DND-41 (cell line): ENCODE measurements around the gene CCDC178.

ENCODE experiments used
- ATAC-seq: fragments of 200-7000 bp; cut with Tn5 transposase; 3 replicates; pipeline ENCODE4 v1.9.1; 2021; ENCODE audit warnings: low read depth; ENCODE audit not compliant: insufficient read depth
- DNase-seq: peaks from one replicate; pipeline ENCODE4 v3.0.0-alpha.2; 2020
- H2AFZ ChIP-seq: 2 replicates; pipeline ENCODE4 v1.6.0; 2012; ENCODE audit warnings: low read depth, low read length
- H3K27ac ChIP-seq: 2 replicates; pipeline ENCODE4 v1.5.1; 2012; ENCODE audit warnings: low read length, inconsistent platforms
- H3K27me3 ChIP-seq: fragments of 200-600 bp; sonication (generic); 2 replicates; pipeline ENCODE4 v1.6.0; 2012; ENCODE audit warnings: low read length, mild to moderate bottlenecking, inconsistent platforms; ENCODE audit not compliant: insufficient read depth, poor library complexity
- H3K36me3 ChIP-seq: 2 replicates; pipeline ENCODE4 v1.5.1; 2012; ENCODE audit warnings: low read length, inconsistent platforms; ENCODE audit not compliant: insufficient read depth
- H3K4me1 ChIP-seq: 2 replicates; pipeline ENCODE4 v1.5.1; 2012; ENCODE audit warnings: mild to moderate bottlenecking, low read length; ENCODE audit not compliant: insufficient read depth
- H3K4me2 ChIP-seq: 2 replicates; pipeline ENCODE4 v1.6.0; 2012; ENCODE audit warnings: mild to moderate bottlenecking, moderate library complexity, low read length, inconsistent platforms; ENCODE audit not compliant: insufficient read depth
- H3K4me3 ChIP-seq, 2 experiments: fragments of 200-600 bp in 1 of 2; shearing (Covaris generic) in 1 of 2; 2 replicates each; pipeline ENCODE4 v1.5.1; 2012 to 2016; ENCODE audit warnings: inconsistent platforms in 2 of 2, low read length in 2 of 2, mild to moderate bottlenecking in 2 of 2, low read depth in 1 of 2, moderate library complexity in 1 of 2
- H3K79me2 ChIP-seq: 2 replicates; pipeline ENCODE4 v1.6.0; 2012; ENCODE audit warnings: low read length, inconsistent platforms; ENCODE audit not compliant: insufficient read depth
- H3K9ac ChIP-seq: 2 replicates; pipeline ENCODE4 v1.6.0; 2012; ENCODE audit warnings: low read depth, mild to moderate bottlenecking, inconsistent platforms, low read length, moderate library complexity
- H3K9me3 ChIP-seq: 2 replicates; pipeline ENCODE4 v1.5.1; 2012; ENCODE audit warnings: low read length, moderate library complexity, mild to moderate bottlenecking, inconsistent platforms; ENCODE audit not compliant: insufficient read depth, severe bottlenecking
- H4K20me1 ChIP-seq: 2 replicates; pipeline ENCODE4 v1.6.0; 2012; ENCODE audit warnings: low read length; ENCODE audit not compliant: insufficient read depth
- CTCF ChIP-seq: IDR thresholded peaks from 2 replicates; pipeline ENCODE4 v1.5.1; 2012; ENCODE audit warnings: borderline replicate concordance, low read length, moderate library complexity, mild to moderate bottlenecking; ENCODE audit not compliant: poor library complexity, severe bottlenecking; ENCODE audit errors: extremely low read depth
- EZH2 ChIP-seq: IDR thresholded peaks from 3 replicates; pipeline ENCODE4 v1.6.1; 2012; ENCODE audit warnings: borderline replicate concordance, low read depth, mild to moderate bottlenecking, moderate library complexity, low read length, inconsistent platforms; ENCODE audit not compliant: severe bottlenecking

CCDC178 gene

GRCh38 chr18:32911660-32912284 is 528.7 kb downstream of the CCDC178 start:
- H3K27ac ChIP-seq: no peak overlapping the region
- H3K9me3 ChIP-seq: no peaks in the 10 kb centered on the region
- H3K4me3 ChIP-seq: no peak overlapping the region
- H2AFZ ChIP-seq: no peak overlapping the region
- H3K9ac ChIP-seq: no peak overlapping the region
- no peaks in the 10 kb centered on the region for H3K4me1 ChIP-seq
- DNase-seq: no peak
- H3K79me2 ChIP-seq: no peaks in the 10 kb centered on the region
- H4K20me1 ChIP-seq: no peaks in the 10 kb centered on the region
- TF ChIP-seq EZH2: no peak
- no peak for TF ChIP-seq CTCF
- H3K27me3 ChIP-seq: no peaks in the 10 kb centered on the region
- no peak overlapping the region for H3K4me2 ChIP-seq
- no peaks in the 10 kb centered on the region for H3K36me3 ChIP-seq
- no peak for ATAC-seq

GRCh38 chr18:32910694-32911296 is 529.7 kb downstream of the CCDC178 start:
- no peak for ATAC-seq
- H3K36me3 ChIP-seq: no peaks in the 10 kb centered on the region
- TF ChIP-seq EZH2 (no peak), CTCF (no peak)

GRCh38 chr18:32909798-32910561 is 530.5 kb downstream of the CCDC178 start:
- no peak overlapping the region for H3K27ac ChIP-seq
- H4K20me1 ChIP-seq: no peaks in the 10 kb centered on the region
- no peaks in the 10 kb centered on the region for H3K79me2 ChIP-seq
- no peak overlapping the region for H3K9ac ChIP-seq
- no peaks in the 10 kb centered on the region for H3K9me3 ChIP-seq
- no peak overlapping the region for H3K4me2 ChIP-seq
- no peak for DNase-seq
- TF ChIP-seq EZH2: no peak
- TF ChIP-seq CTCF: no peak
- no peak for ATAC-seq
- no peak overlapping the region for H3K4me3 ChIP-seq
- no peak overlapping the region for H2AFZ ChIP-seq
- no peaks in the 10 kb centered on the region for H3K36me3 ChIP-seq
- no peaks in the 10 kb centered on the region for H3K27me3 ChIP-seq
- no peaks in the 10 kb centered on the region for H3K4me1 ChIP-seq

More at GRCh38 chr18:32910694-32911296, 529.7 kb downstream of the CCDC178 start:
- Histone ChIP-seq H3K27ac (no peak overlapping the region), H3K79me2 (no peaks in the 10 kb centered on the region), H3K4me2 (no peak overlapping the region), H3K9me3 (no peaks in the 10 kb centered on the region), H4K20me1 (no peaks in the 10 kb centered on the region), H3K9ac (no peak overlapping the region), H3K27me3 (no peaks in the 10 kb centered on the region), H3K4me3 (no peak overlapping the region), H3K4me1 (no peaks in the 10 kb centered on the region), H2AFZ (no peak overlapping the region)
- DNase-seq: no peak
